K562 treated with DMSO at 1 percent for 12 hours (cell line): ENCODE results near the gene EPHA4. TPM values are rescaled to one million over a fixed set of nuclear protein-coding genes. Genes with fewer than 3 reads are reported as not detected.

ENCODE experiments used
- total RNA-seq: library from RNA; unstranded; fragments of 300-600 nt; gene quantifications from 2 replicates; pipeline ENCODE4 v1.2.3, GENCODE V29; 2022; ENCODE audit not compliant: insufficient read depth

The EPHA4 gene
- not detected in 2 replicates for total RNA-seq

GRCh38 chr2:221572219-221572820 is at the start of gene EPHA4:
TSS of gene EPHA4 (minus strand) at chr2:221572304. CDS start at chr2:221572248, 56 bp downstream.

